HepG2 (cell line): ENCODE results near the gene DOCK1. TPM values are rescaled to one million over a fixed set of nuclear protein-coding genes. Genes with fewer than 3 reads are reported as not detected.

Source experiments
- ATAC-seq: fragments of 200-7000 bp; cut with Tn5 transposase; 3 replicates; pipeline ENCODE4 v1.9.1; 2020; ENCODE audit warnings: mild to moderate bottlenecking, moderate library complexity
- BruUV-seq: library from RNA; stranded (reverse); fragments of 400-500 nt; replicated peaks from 2 replicates; lab custom pipeline; 2021; lab: Mats Ljungman, UMichigan
- CTCF ChIA-PET: fragments of 300-600 bp; formaldehyde crosslinking; extraction: SDS; loops from one replicate; lab custom pipeline; 2021; ENCODE audit warnings: low total read pairs, inconsistent platforms, low intra/inter-chr PET ratio; lab: Yijun Ruan, JAX
- POLR2A ChIA-PET: fragments of 350-600 bp; sonication (Branson Sonifier 250); formaldehyde crosslinking; loops from one replicate; lab custom pipeline; 2020; ENCODE audit warnings: antibody characterized with exemption, inconsistent platforms; lab: Yijun Ruan, JAX
- DNase-seq: peaks from one replicate; pipeline ENCODE4 v3.0.0-alpha.2; 2015; ENCODE audit warnings: low spot score
- FAIRE-seq: peaks from 3 replicates; lab custom pipeline; 2011; peaks lifted over from hg19 to GRCh38; lab: Jason Lieb, UNC
- H2AFZ ChIP-seq: one replicate; pipeline ENCODE4 v1.6.1; 2011; ENCODE audit warnings: low read length, inconsistent platforms
- H3K27ac ChIP-seq: fragments of 300-600 bp; 3 replicates; pipeline ENCODE4 v1.8.0; 2011; ENCODE audit warnings: mixed run types, mild to moderate bottlenecking, mixed read lengths, low read length, inconsistent platforms; ENCODE audit not compliant: insufficient read depth; ENCODE audit errors: extremely low read length
- H3K27me3 ChIP-seq, 2 experiments: fragments of 200-600 bp in 1 of 2; 2 replicates in 1 of 2; 3 replicates in 1 of 2; pipeline versions ENCODE4 v1.6.0 to v1.8.0; 2011; ENCODE audit warnings: low read length in 2 of 2, mild to moderate bottlenecking in 2 of 2, moderate library complexity in 2 of 2, inconsistent platforms in 1 of 2; ENCODE audit not compliant: insufficient read depth in 2 of 2, control insufficient read depth in 1 of 2
- H3K36me3 ChIP-seq, 2 experiments: fragments of 200-600 bp in 1 of 2; replicated peaks in 1 of 2; 2 replicates in 1 of 2; 3 replicates in 1 of 2; pipeline versions ENCODE4 v1.5.1 to v1.8.0; 2011; ENCODE audit warnings: low read length in 2 of 2, inconsistent platforms in 1 of 2; ENCODE audit not compliant: insufficient read depth in 2 of 2, control insufficient read depth in 1 of 2
- H3K4me1 ChIP-seq: 2 replicates; pipeline ENCODE4 v1.5.1; 2012; ENCODE audit warnings: low read length, inconsistent platforms; ENCODE audit not compliant: insufficient read depth
- H3K4me2 ChIP-seq: 2 replicates; pipeline ENCODE4 v1.6.0; 2011; ENCODE audit warnings: low read depth, low read length, inconsistent platforms
- H3K4me3 ChIP-seq, 3 experiments: fragments of 200-600 bp in 1 of 3; sonication (generic), shearing (Covaris generic) in 1 of 3; replicated peaks in 1 of 3; 2 replicates each; pipeline ENCODE4 v1.5.1; 2011 to 2016; ENCODE audit warnings: low read length in 3 of 3, inconsistent platforms in 2 of 3, low read depth in 2 of 3, mild to moderate bottlenecking in 2 of 3, control low read depth in 1 of 3, mixed read lengths in 1 of 3; ENCODE audit not compliant: insufficient read depth in 1 of 3
- H3K79me2 ChIP-seq: one replicate; pipeline ENCODE4 v1.6.1; 2011; ENCODE audit warnings: low read length, inconsistent platforms; ENCODE audit not compliant: insufficient read depth
- H3K9ac ChIP-seq: 2 replicates; pipeline ENCODE4 v1.6.0; 2011; ENCODE audit warnings: mild to moderate bottlenecking, low read depth, low read length, inconsistent platforms; ENCODE audit not compliant: insufficient read depth
- H3K9me3 ChIP-seq: 2 replicates; pipeline ENCODE4 v1.5.1; 2012; ENCODE audit warnings: mild to moderate bottlenecking, low read length
- H4K20me1 ChIP-seq: 2 replicates; pipeline ENCODE4 v1.6.0; 2011; ENCODE audit warnings: inconsistent platforms, mild to moderate bottlenecking, low read length, moderate library complexity; ENCODE audit not compliant: insufficient read depth
- DMTF1 ChIP-seq: sonication (generic); formaldehyde crosslinking; IDR thresholded peaks from 2 replicates; pipeline ENCODE4 v1.4.0; 2020; ENCODE audit warnings: mild to moderate bottlenecking, missing genetic modification reagents
- KIAA2018 ChIP-seq: sonication (generic); formaldehyde crosslinking; IDR thresholded peaks from 2 replicates; pipeline ENCODE4 v1.5.0; 2020; ENCODE audit warnings: mild to moderate bottlenecking, missing genetic modification reagents, borderline replicate concordance
- MAFF ChIP-seq: IDR thresholded peaks from 2 replicates; pipeline ENCODE4 v1.6.1; 2011; ENCODE audit warnings: low read depth, low read length, improper control_type of control experiment
- MAFK ChIP-seq, 2 experiments: IDR thresholded peaks in 1 of 2; conservative IDR thresholded peaks in 1 of 2; 2 replicates each; pipeline ENCODE4 v1.6.1; 2011; ENCODE audit warnings: improper control_type of control experiment in 2 of 2, low read length in 2 of 2
- WGBS: methylation state at CpG from one replicate; pipeline ENCODE4 v1.1.6; 2017; ENCODE audit warnings: low lambda C conversion rate; 5-methylcytosine and 5-hydroxymethylcytosine counted together
- in situ Hi-C: cut with HindIII; loops from 2 replicates; pipeline ENCODE4 v1.10.0; 2017; ENCODE audit warnings: low pct_unique_long_range_greater_than_20kb; ENCODE audit not compliant: extremely low pct_ligation_motif_present
- intact Hi-C: fragments of 100-400 bp; cut with micrococcal nuclease; formaldehyde crosslinking; loops from one replicate; pipeline ENCODE4 v1.10.0; 2022; ENCODE audit not compliant: unreplicated experiment
- polyA plus RNA-seq, 8 experiments: library from polyadenylated mRNA; depleted of rRNA in 3 of 8; stranded (reverse) in 7 of 8; unstranded in 1 of 8; fragments of >200 nt; fragmentation: Illumina TruSeq in 4 of 8; extraction: Trizol in 4 of 8; gene quantifications; 2 replicates each; pipeline versions ENCODE4 v1.2.1 to v1.2.3, GENCODE V29; 2011 to 2016; ENCODE audit warnings: low read depth in 4 of 8, missing spikeins in 1 of 8, mixed read lengths in 1 of 8; ENCODE audit not compliant: insufficient read depth in 1 of 8
- total RNA-seq, 5 experiments: library from RNA; depleted of rRNA; stranded (reverse); fragments of >200 nt; fragmentation: Illumina TruSeq; extraction: Trizol; gene quantifications; 2 replicates each; pipeline ENCODE4 v1.2.3, GENCODE V29; 2016; ENCODE audit warnings: low read depth in 1 of 5

DOCK1 gene
- total and polyA plus RNA-seq, 2 of the 13 experiments (the other 11 are each of a cell fraction or from before 2014, with no cell fraction given) = 8.3 to 25.5 TPM

GRCh38 chr10:126964190-126964589 lies 59.0 kb downstream of the DOCK1 start (continued):
- TF ChIP-seq KIAA2018 = no peak

- H3K4me2 ChIP-seq = no peak overlapping the region
- in situ Hi-C loops (no loop called here), intact Hi-C loops (no loop called here)
- no peak overlapping the region for H3K9ac ChIP-seq
- ChIA-PET POLR2A (no interaction called here), CTCF (no interaction called here)
- H3K27me3 ChIP-seq = no peaks in the 10 kb centered on the region
- ATAC-seq (no peak), FAIRE-seq (no peak), DNase-seq (no peak)
- peaks cover 12% of the 10 kb centered on the region for H3K79me2 ChIP-seq
- H3K4me3 ChIP-seq = no peak overlapping the region
- 93% methylated on average over 5 of the region's 5 CpGs for WGBS
- peaks cover 1 to 4% of the 10 kb centered on the region in 2 experiments; a peak in 2 of 5 replicates for H3K36me3 ChIP-seq
- no peaks in the 10 kb centered on the region for H3K9me3 ChIP-seq
- TF ChIP-seq MAFF = peak; percentile 57; the same call in 1 of the 2 replicates
- TF ChIP-seq DMTF1 (CRISPR knock-in tag) = no peak
- peak; percentile 70 to 78 for TF ChIP-seq MAFK (conservative IDR thresholded peaks at IDR 0.05 in 1 of 2, IDR thresholded peaks at IDR 0.05 in 1 of 2; ENCODE audit: low read length in 2 of 2)
- H2AFZ ChIP-seq = no peak overlapping the region
- H4K20me1 ChIP-seq = 0 out of 2 replicates have a peak, but pooled peaks cover 3% of the 10 kb centered on the region
- peaks cover 2% of the 10 kb centered on the region for H3K4me1 ChIP-seq
- no peak overlapping the region for H3K27ac ChIP-seq
- BruUV-seq = no TSS peak
Observed at GRCh38 chr10:126966938-126967337, 61.7 kb downstream of the DOCK1 start.
